ENCODE measurements around the gene SH3BP5L. TPM values are rescaled to one million over a fixed set of nuclear protein-coding genes. Genes with fewer than 3 reads are reported as not detected.

SH3BP5L gene
- total and polyA plus RNA-seq, 2 of the 8 experiments (the other 6 are each of a cell fraction or from before 2014, with no cell fraction given), result 20.2 to 28.4 TPM

GRCh38 chr1:248862695-248862997, 36.9 kb upstream of the SH3BP5L start:
- Histone ChIP-seq H4K8ac (ENCODE audit: extremely low read depth, insufficient read depth, low read length) (no peak overlapping the region), H3K9me3 (ENCODE audit: insufficient read depth in 2 of 2, low read depth in 1 of 2, low read length in 1 of 2) (no peaks in the 10 kb centered on the region), H3K23me2 (ENCODE audit: low read depth, low read length) (peaks cover 22% of the 10 kb centered on the region; the same call in 1 of the 2 replicates), H3K14ac (ENCODE audit: insufficient read length) (no peak overlapping the region), H3K18ac (ENCODE audit: extremely low read depth, low read length) (peak overlapping the region; percentile 38; the same call in 1 of the 2 replicates), H3K56ac (replicated peaks; ENCODE audit: insufficient read length, low read depth, low read length) (no peak overlapping the region), H3K4ac (replicated peaks; ENCODE audit: insufficient read length, low read depth, low read length) (no peak overlapping the region), H2AFZ (ENCODE audit: low read length) (peak overlapping the region; percentile 80), H3K4me3 (ENCODE audit: extremely low read depth in 1 of 4, insufficient read depth in 2 of 4, low read depth in 3 of 4, low read length in 4 of 4) (peak overlapping the region; percentile 66 to 70 (median 68)), H2BK5ac (ENCODE audit: low read depth, low read length) (no peak overlapping the region), H4K91ac (replicated peaks; ENCODE audit: insufficient read length, low read length) (no peak overlapping the region), H3K79me1 (ENCODE audit: low read depth, low read length) (no peaks in the 10 kb centered on the region), H3K27me3 (replicated peaks in 1 of 4; ENCODE audit: control insufficient read depth in 3 of 4, extremely low read depth in 1 of 4, insufficient read depth in 3 of 4, low read length in 3 of 4) (peaks cover 0 to 19% (median 11%) of the 10 kb centered on the region in 4 experiments; a peak in 5 of 7 replicates), H3K79me2 (ENCODE audit: control insufficient read depth in 1 of 2, insufficient read depth in 2 of 2, low read length in 2 of 2) (0 out of 4 replicates have a peak, but pooled peaks cover 0 to 2% of the 10 kb centered on the region in 2 experiments), H3K9ac (replicated peaks in 1 of 4; ENCODE audit: extremely low read depth in 1 of 4, low read depth in 3 of 4, low read length in 3 of 4) (peak overlapping the region in 2 of 4 experiments; percentile 26 to 44; a peak in 2 of 7 replicates), H2BK12ac (ENCODE audit: low read depth, low read length) (peak overlapping the region; percentile 75; the same call in 1 of the 2 replicates), H3K36me3 (ENCODE audit: control insufficient read depth in 2 of 4, insufficient read depth in 4 of 4, low read length in 3 of 4) (no peaks in the 10 kb centered on the region), H2BK120ac (replicated peaks; ENCODE audit: low read depth, low read length) (no peak overlapping the region), H3K23ac (ENCODE audit: insufficient read length) (no peak overlapping the region), H2AK5ac (ENCODE audit: low read depth, low read length) (no peak overlapping the region), H2BK20ac (ENCODE audit: low read length) (0 out of 2 replicates have a peak overlapping the region, but pooled peaks have one; percentile 76), H4K20me1 (replicated peaks in 1 of 2; ENCODE audit: control insufficient read depth in 1 of 2, insufficient read depth in 2 of 2, low read length in 2 of 2) (no peaks in the 10 kb centered on the region), H4K5ac (ENCODE audit: insufficient read length, low read depth, low read length) (no peak overlapping the region), H3K4me1 (replicated peaks in 1 of 4; ENCODE audit: control insufficient read depth in 3 of 4, insufficient read depth in 4 of 4, low read length in 3 of 4) (peaks cover 3 to 12% (median 8%) of the 10 kb centered on the region in 4 experiments), H3K4me2 (ENCODE audit: insufficient read depth in 1 of 2, low read depth in 2 of 2, low read length in 2 of 2) (peak overlapping the region; percentile 73 to 93), H2BK15ac (ENCODE audit: low read length) (no peak overlapping the region; the same call in 1 of the 2 replicates), H3K27ac (ENCODE audit: low read depth, low read length) (no peak overlapping the region)
- DNase-seq (ENCODE audit: low read depth in 1 of 2, low spot score in 2 of 2), result no peak
- WGBS, 2 experiments (ENCODE audit: extremely low coverage in 1 of 2, insufficient coverage in 1 of 2, insufficient read length in 1 of 2, insufficient replicate concordance in 2 of 2, low coverage in 1 of 2, low lambda C conversion rate in 2 of 2, missing lambda C conversion rate in 1 of 2), result 17% methylated on average over 4 of the region's 4 CpGs; no CpG with 5 or more reads in 1 of the 2 experiments
- ChIA-PET CTCF (ENCODE audit: partially characterized antibody) (interaction anchor here (1.1 to 2.9 kb wide), 3 partner anchors 17 to 23 kb away, joined by 3 to 9 read pairs (median 9); no protein-coding TSS in a partner anchor), POLR2A (ENCODE audit: partially characterized antibody) (interaction anchor here (0.6 to 2.7 kb wide), 8 partner anchors 9 to 51 kb away, joined by 3 to 19 read pairs (median 5); partner anchors contain the start of genes PGBD2 and ZNF672)
- TF ChIP-seq BRCA1 (IDR thresholded peaks at IDR 0.05; ENCODE audit: low read depth, low read length), result no peak
- no peak for TF ChIP-seq RBBP5 (IDR thresholded peaks at IDR 0.05; ENCODE audit: borderline replicate concordance, low read depth, low read length)
- no peak for TF ChIP-seq KDM4A (IDR thresholded peaks at IDR 0.05; ENCODE audit: low read depth, low read length, severe bottlenecking)
- no peak for TF ChIP-seq USF2 (IDR thresholded peaks at IDR 0.05; ENCODE audit: low read length)
- FAIRE-seq, result no peak

Data from H1 (cell line).